Liver (tissue), 9 donors: ENCODE measurements around the gene ITPKB. TPM values are rescaled to one million over a fixed set of nuclear protein-coding genes. Genes with fewer than 3 reads are reported as not detected.

Experiments
- DNase-seq: peaks from one replicate; pipeline ENCODE4 v3.0.0-alpha.2; 2017; ENCODE audit warnings: low spot score
- H3K27ac ChIP-seq, 2 donors: one replicate each; pipeline ENCODE4 v1.7.0; 2013; ENCODE audit warnings: inconsistent platforms in 2 of 2, low read length in 2 of 2, control low read depth in 1 of 2, low read depth in 1 of 2, mild to moderate bottlenecking in 1 of 2
- H3K27me3 ChIP-seq, 4 donors: one replicate each; pipeline versions ENCODE4 v1.6.1 to v1.7.0; 2013; ENCODE audit warnings: low read length in 3 of 4, inconsistent platforms in 1 of 4, mild to moderate bottlenecking in 1 of 4, moderate library complexity in 1 of 4; ENCODE audit not compliant: control insufficient read depth in 4 of 4, insufficient read depth in 4 of 4
- H3K36me3 ChIP-seq, 4 donors: one replicate each; pipeline versions ENCODE4 v1.6.1 to v1.7.0; 2013; ENCODE audit warnings: low read length in 3 of 4, mild to moderate bottlenecking in 3 of 4, low read depth in 1 of 4, moderate library complexity in 1 of 4; ENCODE audit not compliant: control insufficient read depth in 4 of 4, insufficient read depth in 3 of 4
- H3K4me1 ChIP-seq, 4 donors: one replicate each; pipeline versions ENCODE4 v1.6.1 to v1.7.0; 2013; ENCODE audit warnings: low read length in 3 of 4, mild to moderate bottlenecking in 3 of 4, moderate library complexity in 1 of 4; ENCODE audit not compliant: control insufficient read depth in 4 of 4, insufficient read depth in 4 of 4
- H3K4me3 ChIP-seq, 3 donors: one replicate each; pipeline versions ENCODE4 v1.6.1 to v1.7.0; 2013; ENCODE audit warnings: low read length in 3 of 3, control low read depth in 1 of 3, low read depth in 1 of 3, mild to moderate bottlenecking in 1 of 3
- H3K9ac ChIP-seq, 2 donors: one replicate each; pipeline ENCODE4 v1.7.0; 2013; ENCODE audit warnings: low read length in 2 of 2, mild to moderate bottlenecking in 2 of 2, moderate library complexity in 2 of 2, control low read depth in 1 of 2, low read depth in 1 of 2
- H3K9me3 ChIP-seq, 4 donors: one replicate each; pipeline versions ENCODE4 v1.6.1 to v1.7.0; 2013; ENCODE audit warnings: low read length in 3 of 4; ENCODE audit not compliant: control insufficient read depth in 4 of 4
- EGR1 ChIP-seq, 2 donors: IDR thresholded peaks; 2 replicates each; pipeline ENCODE4 v1.6.1; 2016 to 2018; ENCODE audit warnings: antibody characterized with exemption in 2 of 2, low read depth in 2 of 2
- FOXA1 ChIP-seq: IDR thresholded peaks from 2 replicates; pipeline ENCODE4 v1.6.1; 2016; ENCODE audit warnings: antibody characterized with exemption
- FOXA2 ChIP-seq: IDR thresholded peaks from 2 replicates; pipeline ENCODE4 v1.6.1; 2016; ENCODE audit warnings: antibody characterized with exemption
- GABPA ChIP-seq, 2 donors: IDR thresholded peaks in 1 of 2; conservative IDR thresholded peaks in 1 of 2; 2 replicates each; pipeline ENCODE4 v1.6.1; 2016; ENCODE audit warnings: antibody characterized with exemption in 2 of 2, mild to moderate bottlenecking in 1 of 2, moderate library complexity in 1 of 2
- HNF4A ChIP-seq, 2 donors: conservative IDR thresholded peaks; 2 replicates each; pipeline ENCODE4 v1.6.1; 2016; ENCODE audit warnings: antibody characterized with exemption in 2 of 2, mild to moderate bottlenecking in 2 of 2
- HNF4G ChIP-seq: IDR thresholded peaks from 2 replicates; pipeline ENCODE4 v1.6.1; 2016; ENCODE audit warnings: antibody characterized with exemption
- JUND ChIP-seq, 2 donors: IDR thresholded peaks; 2 replicates each; pipeline ENCODE4 v1.6.1; 2016; ENCODE audit warnings: antibody characterized with exemption in 2 of 2
- RAD21 ChIP-seq, 2 donors: IDR thresholded peaks; 2 replicates each; pipeline ENCODE4 v1.6.1; 2016; ENCODE audit warnings: antibody characterized with exemption in 2 of 2, mild to moderate bottlenecking in 2 of 2
- RXRA ChIP-seq, 2 donors: IDR thresholded peaks; 2 replicates each; pipeline ENCODE4 v1.6.1; 2017 to 2018; ENCODE audit warnings: antibody characterized with exemption in 2 of 2, mild to moderate bottlenecking in 1 of 2
- SP1 ChIP-seq: IDR thresholded peaks from 2 replicates; pipeline ENCODE4 v1.6.1; 2018; ENCODE audit warnings: antibody characterized with exemption, mild to moderate bottlenecking
- TAF1 ChIP-seq: conservative IDR thresholded peaks from 2 replicates; pipeline ENCODE4 v1.6.1; 2016; ENCODE audit warnings: antibody characterized with exemption, mild to moderate bottlenecking
- YY1 ChIP-seq: IDR thresholded peaks from 2 replicates; pipeline ENCODE4 v1.6.1; 2016; ENCODE audit warnings: antibody characterized with exemption, mild to moderate bottlenecking
- WGBS: extraction: QIAGEN DNeasy Blood & Tissue Kit; methylation state at CpG from one replicate; pipeline ENCODE4 v1.1.7; 2013; 5-methylcytosine and 5-hydroxymethylcytosine counted together
- polyA plus RNA-seq, 2 donors: library from polyadenylated mRNA; stranded (reverse) in 1 of 2; unstranded in 1 of 2; fragments of 200-250 nt in 1 of 2; fragments of >200 nt in 1 of 2; fragmentation: Nextera tagmentation in 1 of 2; extraction: Ambion mirVana in 1 of 2; gene quantifications; one replicate each; pipeline versions ENCODE4 v1.2.1 to v1.2.3, GENCODE V29; 2013 to 2015
- total RNA-seq, 2 donors: library from RNA; depleted of rRNA; stranded (reverse); fragments of >200 nt; gene quantifications; one replicate each; pipeline ENCODE4 v1.2.3, GENCODE V29; 2014
- TF ChIP-seq, protein P1 (sequence below): fragments of 150-350 bp; IDR thresholded peaks from 2 replicates; pipeline ENCODE4 v1.5.1; 2017; ENCODE audit warnings: improper control_type of control experiment, low read depth, low read length; ENCODE audit not compliant: missing input control
- TF ChIP-seq, protein P2 (sequence below): IDR thresholded peaks from 2 replicates; pipeline ENCODE4 v1.6.1; 2016; ENCODE audit warnings: antibody characterized with exemption
- TF ChIP-seq, protein P3 (sequence below): IDR thresholded peaks from 2 replicates; pipeline ENCODE4 v1.6.1; 2016; ENCODE audit warnings: antibody characterized with exemption
- TF ChIP-seq, protein P4 (sequence below): IDR thresholded peaks from 2 replicates; pipeline ENCODE4 v1.6.1; 2016; ENCODE audit warnings: antibody characterized with exemption
- TF ChIP-seq, protein P5 (sequence below): IDR thresholded peaks from 2 replicates; pipeline ENCODE4 v1.6.1; 2016; ENCODE audit warnings: antibody characterized with exemption, mild to moderate bottlenecking
- donor health status: healthy.
- donor health status: healthy.
- donor health status: healthy.
- donor health status: healthy.
- donor health status: healthy.

ITPKB gene
- total and polyA plus RNA-seq, 4 donors, result 0.61 to 5.8 (median 3.7) TPM

DNA sequence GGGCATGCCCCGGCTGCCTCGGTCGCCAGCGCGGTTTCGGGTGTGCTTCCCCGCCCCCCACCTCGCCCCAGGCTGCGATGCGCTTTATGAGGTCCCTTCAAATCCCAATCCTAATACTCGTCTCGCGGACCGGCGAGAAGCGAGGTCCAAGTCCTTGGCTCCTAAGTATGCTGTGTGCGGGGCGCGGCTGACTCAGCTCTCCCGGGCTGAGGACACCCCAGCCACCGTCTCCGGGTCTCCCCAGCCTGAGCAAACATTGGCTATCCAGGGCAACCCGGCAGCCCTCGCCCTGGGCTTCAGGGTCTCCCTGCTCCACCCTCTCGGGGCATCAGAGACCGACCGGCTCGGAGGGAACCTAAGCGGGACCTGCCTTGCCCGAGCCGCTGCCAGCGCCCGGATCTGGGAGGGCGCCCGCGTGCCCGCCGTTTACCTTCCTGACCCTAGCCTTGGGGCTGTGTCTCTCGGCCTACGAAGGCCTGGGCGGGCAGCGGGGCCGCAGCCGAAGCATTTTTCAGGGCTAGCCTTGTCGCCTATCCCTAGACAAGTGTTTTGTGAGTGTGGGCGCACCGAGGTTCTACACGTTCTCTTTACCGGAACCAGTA, 1.2 kb downstream of the ITPKB start:
- DNase-seq, result peak; percentile 53
- Histone ChIP-seq H3K9ac (peak overlapping the region; percentile 21 to 36), H3K27ac (peak overlapping the region; percentile 64 to 83), H3K4me1 (peaks cover 17 to 41% (median 19%) of the 10 kb centered on the region in 4 donors), H3K36me3 (no peaks in the 10 kb centered on the region), H3K4me3 (peak overlapping the region; percentile 47 to 63 (median 62)), H3K9me3 (peaks cover 0 to 4% (median 0%) of the 10 kb centered on the region in 4 donors), H3K27me3 (peaks cover 0 to 3% (median 2%) of the 10 kb centered on the region in 4 donors)
- WGBS, result under 1% methylated on average over 49 of the region's 49 CpGs
- TF ChIP-seq HNF4A (conservative IDR thresholded peaks at IDR 0.05) (no peak), TAF1 (no peak), HNF4G (no peak), RAD21 (IDR thresholded peaks at IDR 0.05) (no peak), GABPA (IDR thresholded peaks at IDR 0.05 in 1 of 2, conservative IDR thresholded peaks at IDR 0.05 in 1 of 2) (no peak), SP1 (no peak), JUND (IDR thresholded peaks at IDR 0.05) (no peak), RXRA (IDR thresholded peaks at IDR 0.05) (no peak), YY1 (no peak), FOXA1 (no peak)
- TF ChIP-seq, protein P1, sequence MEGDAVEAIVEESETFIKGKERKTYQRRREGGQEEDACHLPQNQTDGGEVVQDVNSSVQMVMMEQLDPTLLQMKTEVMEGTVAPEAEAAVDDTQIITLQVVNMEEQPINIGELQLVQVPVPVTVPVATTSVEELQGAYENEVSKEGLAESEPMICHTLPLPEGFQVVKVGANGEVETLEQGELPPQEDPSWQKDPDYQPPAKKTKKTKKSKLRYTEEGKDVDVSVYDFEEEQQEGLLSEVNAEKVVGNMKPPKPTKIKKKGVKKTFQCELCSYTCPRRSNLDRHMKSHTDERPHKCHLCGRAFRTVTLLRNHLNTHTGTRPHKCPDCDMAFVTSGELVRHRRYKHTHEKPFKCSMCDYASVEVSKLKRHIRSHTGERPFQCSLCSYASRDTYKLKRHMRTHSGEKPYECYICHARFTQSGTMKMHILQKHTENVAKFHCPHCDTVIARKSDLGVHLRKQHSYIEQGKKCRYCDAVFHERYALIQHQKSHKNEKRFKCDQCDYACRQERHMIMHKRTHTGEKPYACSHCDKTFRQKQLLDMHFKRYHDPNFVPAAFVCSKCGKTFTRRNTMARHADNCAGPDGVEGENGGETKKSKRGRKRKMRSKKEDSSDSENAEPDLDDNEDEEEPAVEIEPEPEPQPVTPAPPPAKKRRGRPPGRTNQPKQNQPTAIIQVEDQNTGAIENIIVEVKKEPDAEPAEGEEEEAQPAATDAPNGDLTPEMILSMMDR, result no peak
- TF ChIP-seq, protein P2, sequence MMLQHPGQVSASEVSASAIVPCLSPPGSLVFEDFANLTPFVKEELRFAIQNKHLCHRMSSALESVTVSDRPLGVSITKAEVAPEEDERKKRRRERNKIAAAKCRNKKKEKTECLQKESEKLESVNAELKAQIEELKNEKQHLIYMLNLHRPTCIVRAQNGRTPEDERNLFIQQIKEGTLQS, result no peak
- TF ChIP-seq, protein P3, sequence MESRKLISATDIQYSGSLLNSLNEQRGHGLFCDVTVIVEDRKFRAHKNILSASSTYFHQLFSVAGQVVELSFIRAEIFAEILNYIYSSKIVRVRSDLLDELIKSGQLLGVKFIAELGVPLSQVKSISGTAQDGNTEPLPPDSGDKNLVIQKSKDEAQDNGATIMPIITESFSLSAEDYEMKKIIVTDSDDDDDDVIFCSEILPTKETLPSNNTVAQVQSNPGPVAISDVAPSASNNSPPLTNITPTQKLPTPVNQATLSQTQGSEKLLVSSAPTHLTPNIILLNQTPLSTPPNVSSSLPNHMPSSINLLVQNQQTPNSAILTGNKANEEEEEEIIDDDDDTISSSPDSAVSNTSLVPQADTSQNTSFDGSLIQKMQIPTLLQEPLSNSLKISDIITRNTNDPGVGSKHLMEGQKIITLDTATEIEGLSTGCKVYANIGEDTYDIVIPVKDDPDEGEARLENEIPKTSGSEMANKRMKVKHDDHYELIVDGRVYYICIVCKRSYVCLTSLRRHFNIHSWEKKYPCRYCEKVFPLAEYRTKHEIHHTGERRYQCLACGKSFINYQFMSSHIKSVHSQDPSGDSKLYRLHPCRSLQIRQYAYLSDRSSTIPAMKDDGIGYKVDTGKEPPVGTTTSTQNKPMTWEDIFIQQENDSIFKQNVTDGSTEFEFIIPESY, result no peak
- TF ChIP-seq, protein P4, sequence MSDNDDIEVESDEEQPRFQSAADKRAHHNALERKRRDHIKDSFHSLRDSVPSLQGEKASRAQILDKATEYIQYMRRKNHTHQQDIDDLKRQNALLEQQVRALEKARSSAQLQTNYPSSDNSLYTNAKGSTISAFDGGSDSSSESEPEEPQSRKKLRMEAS, result no peak

DNA sequence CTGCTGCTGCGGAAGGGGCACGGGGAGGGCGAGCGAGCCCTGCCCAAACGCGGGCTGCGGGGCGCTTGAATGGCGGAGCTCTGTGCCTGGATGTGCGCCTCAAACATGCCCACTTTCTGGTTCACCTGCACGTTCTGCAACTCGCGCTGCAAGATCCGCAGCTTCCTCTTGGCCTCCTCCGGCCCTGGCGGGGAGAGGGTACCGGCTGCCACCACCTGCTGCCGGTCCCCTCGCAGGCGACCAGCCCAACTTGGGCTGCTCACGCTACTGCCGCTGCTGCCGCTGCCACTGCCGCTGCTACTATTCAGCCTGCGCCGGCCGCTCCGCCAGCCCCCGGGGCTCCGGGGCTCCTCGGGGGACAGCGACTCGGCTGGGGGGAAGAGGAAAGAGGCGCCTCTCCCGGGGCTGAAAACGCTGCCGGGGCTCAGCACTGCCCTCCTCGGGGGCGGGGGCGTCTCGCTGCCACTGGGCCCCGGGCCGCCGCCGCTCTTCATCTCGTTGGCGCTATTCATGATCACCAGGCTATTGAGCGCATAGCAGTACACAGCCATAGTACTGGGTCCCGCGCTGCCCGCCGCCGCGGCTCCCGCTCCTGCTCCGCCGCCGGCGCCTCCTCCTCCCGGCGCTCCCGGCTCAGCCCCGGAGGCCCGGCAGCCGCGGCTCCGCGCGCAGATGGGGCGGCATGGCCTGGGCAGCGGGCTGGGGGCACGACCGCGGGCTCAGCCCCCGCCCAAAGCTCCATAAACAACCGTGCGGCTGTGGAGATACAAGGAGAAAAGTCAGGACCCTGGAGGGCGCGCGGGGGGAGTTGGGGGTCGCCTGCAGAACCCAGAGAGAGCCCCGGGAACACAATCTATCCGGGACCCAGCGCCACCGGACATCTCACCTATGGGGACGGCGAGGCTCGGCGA, 1.9 kb downstream of the ITPKB start:
- Histone ChIP-seq H3K4me3 (peak overlapping the region in 2 of 3 donors; percentile 62 to 63), H3K4me1 (peaks cover 17 to 41% (median 19%) of the 10 kb centered on the region in 4 donors), H3K36me3 (no peaks in the 10 kb centered on the region), H3K27ac (peak overlapping the region in 1 of 2 donors; percentile 41), H3K9ac (peak overlapping the region in 1 of 2 donors; percentile 3), H3K9me3 (no peaks in the 10 kb centered on the region), H3K27me3 (peaks cover 0 to 3% (median 2%) of the 10 kb centered on the region in 4 donors)
- DNase-seq, result no peak
- no peak for TF ChIP-seq RXRA (IDR thresholded peaks at IDR 0.05)
- TF ChIP-seq, protein P4, result no peak
- no peak for TF ChIP-seq EGR1 (IDR thresholded peaks at IDR 0.05; ENCODE audit: low read depth in 2 of 2)
- TF ChIP-seq FOXA2, result no peak
- no peak for TF ChIP-seq HNF4A (conservative IDR thresholded peaks at IDR 0.05)
- no peak for TF ChIP-seq SP1
- TF ChIP-seq TAF1, result no peak
- no peak for TF ChIP-seq GABPA (IDR thresholded peaks at IDR 0.05 in 1 of 2, conservative IDR thresholded peaks at IDR 0.05 in 1 of 2)
- TF ChIP-seq, protein P5, sequence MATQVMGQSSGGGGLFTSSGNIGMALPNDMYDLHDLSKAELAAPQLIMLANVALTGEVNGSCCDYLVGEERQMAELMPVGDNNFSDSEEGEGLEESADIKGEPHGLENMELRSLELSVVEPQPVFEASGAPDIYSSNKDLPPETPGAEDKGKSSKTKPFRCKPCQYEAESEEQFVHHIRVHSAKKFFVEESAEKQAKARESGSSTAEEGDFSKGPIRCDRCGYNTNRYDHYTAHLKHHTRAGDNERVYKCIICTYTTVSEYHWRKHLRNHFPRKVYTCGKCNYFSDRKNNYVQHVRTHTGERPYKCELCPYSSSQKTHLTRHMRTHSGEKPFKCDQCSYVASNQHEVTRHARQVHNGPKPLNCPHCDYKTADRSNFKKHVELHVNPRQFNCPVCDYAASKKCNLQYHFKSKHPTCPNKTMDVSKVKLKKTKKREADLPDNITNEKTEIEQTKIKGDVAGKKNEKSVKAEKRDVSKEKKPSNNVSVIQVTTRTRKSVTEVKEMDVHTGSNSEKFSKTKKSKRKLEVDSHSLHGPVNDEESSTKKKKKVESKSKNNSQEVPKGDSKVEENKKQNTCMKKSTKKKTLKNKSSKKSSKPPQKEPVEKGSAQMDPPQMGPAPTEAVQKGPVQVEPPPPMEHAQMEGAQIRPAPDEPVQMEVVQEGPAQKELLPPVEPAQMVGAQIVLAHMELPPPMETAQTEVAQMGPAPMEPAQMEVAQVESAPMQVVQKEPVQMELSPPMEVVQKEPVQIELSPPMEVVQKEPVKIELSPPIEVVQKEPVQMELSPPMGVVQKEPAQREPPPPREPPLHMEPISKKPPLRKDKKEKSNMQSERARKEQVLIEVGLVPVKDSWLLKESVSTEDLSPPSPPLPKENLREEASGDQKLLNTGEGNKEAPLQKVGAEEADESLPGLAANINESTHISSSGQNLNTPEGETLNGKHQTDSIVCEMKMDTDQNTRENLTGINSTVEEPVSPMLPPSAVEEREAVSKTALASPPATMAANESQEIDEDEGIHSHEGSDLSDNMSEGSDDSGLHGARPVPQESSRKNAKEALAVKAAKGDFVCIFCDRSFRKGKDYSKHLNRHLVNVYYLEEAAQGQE, result no peak
- TF ChIP-seq YY1, result no peak
- no peak for TF ChIP-seq HNF4G
- no peak for TF ChIP-seq FOXA1
- 5% methylated on average over 89 of the region's 89 CpGs for WGBS
